ENCODE results near the gene CTXND1.

CTXND1 gene

DNA sequence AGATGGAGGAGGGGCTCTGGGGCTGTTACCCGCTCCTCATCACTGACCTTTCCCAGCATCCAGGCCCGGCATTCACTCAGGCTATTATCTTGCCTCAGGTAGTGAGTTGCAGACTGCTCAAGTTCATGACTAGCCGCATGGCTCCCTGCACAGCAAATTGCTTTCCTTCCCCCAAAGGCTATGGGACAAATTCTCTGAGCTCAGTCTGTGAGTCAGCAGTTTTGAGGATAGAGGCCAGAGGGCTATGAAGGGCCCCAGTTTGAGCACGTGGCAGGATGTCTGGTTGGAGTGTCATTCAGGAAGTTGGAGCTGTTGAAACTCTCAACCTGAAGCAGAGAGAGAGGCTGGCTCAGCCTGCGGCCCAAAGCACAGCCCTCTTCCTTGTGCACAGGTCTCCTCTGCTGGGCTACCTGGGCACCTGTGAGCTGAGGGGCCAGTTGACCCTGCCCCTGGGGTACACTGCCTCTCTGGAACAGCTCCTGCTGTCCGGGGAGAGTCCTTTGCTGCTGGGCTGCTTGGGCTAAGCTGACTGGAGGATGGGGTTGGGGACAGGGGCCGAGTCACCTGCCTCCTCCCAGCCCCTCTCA is 91.3 kb downstream of the CTXND1 start:
- H2AFZ ChIP-seq (ENCODE audit: low read depth, low read length), result no peak overlapping the region
- DNase-seq, result peak; percentile 96

DNA sequence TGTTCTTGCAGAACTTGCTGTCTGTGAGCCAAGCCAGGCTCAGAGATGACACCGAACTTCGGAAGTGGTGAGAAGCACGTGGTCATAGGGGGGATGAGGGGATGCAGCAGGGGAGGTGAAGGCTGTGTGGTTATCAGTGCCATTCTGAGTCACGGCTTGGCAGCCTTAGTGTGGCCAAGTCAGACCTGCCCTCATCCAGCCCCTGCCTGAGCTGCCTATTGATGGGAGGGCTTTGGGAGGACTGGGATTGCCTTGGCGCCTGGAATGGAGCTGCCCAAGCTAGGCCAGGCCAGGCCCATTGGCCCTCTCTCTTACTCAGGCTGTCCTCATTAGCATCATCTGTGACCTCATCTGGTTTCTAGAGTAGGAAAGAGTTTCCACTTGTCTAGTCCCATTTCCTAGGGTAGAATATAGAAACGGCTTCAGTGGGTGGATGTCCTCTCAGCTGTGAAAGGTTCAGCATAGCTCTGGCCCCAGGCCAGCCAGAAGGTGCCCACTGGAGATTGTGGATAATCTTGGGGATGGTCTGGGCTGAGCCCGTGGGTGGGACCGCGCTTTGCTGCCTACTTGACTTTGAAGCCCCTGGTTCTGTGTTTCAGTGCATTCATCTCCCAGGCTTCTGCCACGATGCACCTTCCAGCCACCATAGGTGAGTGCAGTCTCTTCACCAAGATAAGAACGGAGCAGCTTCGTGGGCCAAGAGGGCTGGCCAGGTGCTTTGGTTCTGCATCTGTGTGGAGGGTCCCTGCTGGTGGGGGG is 92.0 kb downstream of the CTXND1 start:
- peak overlapping the region; percentile 94 for H4K8ac ChIP-seq (ENCODE audit: low read length)
- H3K79me1 ChIP-seq (replicated peaks; ENCODE audit: low read length, poor library complexity, severe bottlenecking), result peaks cover 22% of the 10 kb centered on the region
- H4K91ac ChIP-seq (ENCODE audit: low read length), result peak overlapping the region; percentile 92
- H3K27ac ChIP-seq (ENCODE audit: low read length, poor library complexity, severe bottlenecking), result peak overlapping the region; percentile 73
- WGBS, result 91% methylated on average over 12 of the region's 12 CpGs
- H2AFZ ChIP-seq (ENCODE audit: low read depth, low read length), result no peak overlapping the region
- H3K4me3 ChIP-seq (ENCODE audit: insufficient read depth in 1 of 2, low read depth in 1 of 2, low read length in 2 of 2), result peak overlapping the region in 1 of 2 experiments; percentile 9
- H2BK15ac ChIP-seq (ENCODE audit: low read depth, poor library complexity, severe bottlenecking), result peak overlapping the region; percentile 90
- peak overlapping the region in 1 of 2 experiments; percentile 67 for H3K23ac ChIP-seq (ENCODE audit: low read length in 2 of 2)
- no peaks in the 10 kb centered on the region for H3K9me3 ChIP-seq (ENCODE audit: control insufficient read depth, low read length)
- peak overlapping the region in 1 of 2 experiments; percentile 93 for H3K14ac ChIP-seq (ENCODE audit: low read length in 2 of 2)
- peak overlapping the region; percentile 99 for H2BK12ac ChIP-seq (ENCODE audit: low read length in 2 of 2)
- H3K18ac ChIP-seq (ENCODE audit: low read depth in 1 of 2, low read length in 2 of 2), result peak overlapping the region; percentile 89 to 96
- peak overlapping the region; percentile 51 for H2AK5ac ChIP-seq (ENCODE audit: low read length, severe bottlenecking)
- peak overlapping the region; percentile 95 to 97 for H3K4ac ChIP-seq (ENCODE audit: low read depth in 1 of 2, low read length in 2 of 2)
- peaks cover 15% of the 10 kb centered on the region for H3K4me1 ChIP-seq (ENCODE audit: control insufficient read depth, insufficient read depth, low read depth, low read length)
- H3K4me2 ChIP-seq (ENCODE audit: low read length, poor library complexity, severe bottlenecking), result no peak overlapping the region
- H2BK5ac ChIP-seq (ENCODE audit: low read depth, low read length, poor library complexity, severe bottlenecking), result peak overlapping the region; percentile 25
- H3K36me3 ChIP-seq (ENCODE audit: control insufficient read depth in 1 of 2, insufficient read depth in 2 of 2, low read depth in 1 of 2, low read length in 2 of 2), result peaks cover 38 to 52% of the 10 kb centered on the region in 2 experiments
- DNase-seq, result peak; percentile 46
- H3K9ac ChIP-seq (ENCODE audit: low read length), result peak overlapping the region; percentile 45
- peak overlapping the region; percentile 87 for H2BK120ac ChIP-seq (ENCODE audit: low read depth, low read length)
- no peaks in the 10 kb centered on the region for H3K27me3 ChIP-seq (ENCODE audit: control insufficient read depth in 1 of 2, insufficient read depth in 1 of 2, low read length in 2 of 2)

More for the DNA sequence above, 91.3 kb downstream of the CTXND1 start:
- Histone ChIP-seq H2BK12ac (ENCODE audit: low read length in 2 of 2) (peak overlapping the region; percentile 99), H3K4ac (ENCODE audit: low read depth in 1 of 2, low read length in 2 of 2) (peak overlapping the region; percentile 95 to 97), H3K27me3 (ENCODE audit: control insufficient read depth in 1 of 2, insufficient read depth in 1 of 2, low read length in 2 of 2) (no peaks in the 10 kb centered on the region), H3K9me3 (ENCODE audit: control insufficient read depth, low read length) (no peaks in the 10 kb centered on the region), H2AK5ac (ENCODE audit: low read length, severe bottlenecking) (peak overlapping the region; percentile 71), H3K4me3 (ENCODE audit: insufficient read depth in 1 of 2, low read depth in 1 of 2, low read length in 2 of 2) (peak overlapping the region in 1 of 2 experiments; percentile 9), H3K9ac (ENCODE audit: low read length) (peak overlapping the region; percentile 45), H4K91ac (ENCODE audit: low read length) (peak overlapping the region; percentile 94), H4K8ac (ENCODE audit: low read length) (peak overlapping the region; percentile 94), H3K36me3 (ENCODE audit: control insufficient read depth in 1 of 2, insufficient read depth in 2 of 2, low read depth in 1 of 2, low read length in 2 of 2) (peaks cover 38 to 52% of the 10 kb centered on the region in 2 experiments), H3K18ac (ENCODE audit: low read depth in 1 of 2, low read length in 2 of 2) (peak overlapping the region; percentile 89 to 100), H3K14ac (ENCODE audit: low read length in 2 of 2) (peak overlapping the region in 1 of 2 experiments; percentile 93), H3K23ac (ENCODE audit: low read length in 2 of 2) (peak overlapping the region in 1 of 2 experiments; percentile 76), H3K79me1 (replicated peaks; ENCODE audit: low read length, poor library complexity, severe bottlenecking) (peaks cover 17% of the 10 kb centered on the region), H2BK5ac (ENCODE audit: low read depth, low read length, poor library complexity, severe bottlenecking) (peak overlapping the region; percentile 25), H2BK15ac (ENCODE audit: low read depth, poor library complexity, severe bottlenecking) (peak overlapping the region; percentile 90), H3K4me2 (ENCODE audit: low read length, poor library complexity, severe bottlenecking) (no peak overlapping the region), H2BK120ac (ENCODE audit: low read depth, low read length) (peak overlapping the region; percentile 87), H3K4me1 (ENCODE audit: control insufficient read depth, insufficient read depth, low read depth, low read length) (peaks cover 15% of the 10 kb centered on the region), H3K27ac (ENCODE audit: low read length, poor library complexity, severe bottlenecking) (peak overlapping the region; percentile 73)
- 31% methylated on average over 5 of the region's 7 CpGs for WGBS

DNA sequence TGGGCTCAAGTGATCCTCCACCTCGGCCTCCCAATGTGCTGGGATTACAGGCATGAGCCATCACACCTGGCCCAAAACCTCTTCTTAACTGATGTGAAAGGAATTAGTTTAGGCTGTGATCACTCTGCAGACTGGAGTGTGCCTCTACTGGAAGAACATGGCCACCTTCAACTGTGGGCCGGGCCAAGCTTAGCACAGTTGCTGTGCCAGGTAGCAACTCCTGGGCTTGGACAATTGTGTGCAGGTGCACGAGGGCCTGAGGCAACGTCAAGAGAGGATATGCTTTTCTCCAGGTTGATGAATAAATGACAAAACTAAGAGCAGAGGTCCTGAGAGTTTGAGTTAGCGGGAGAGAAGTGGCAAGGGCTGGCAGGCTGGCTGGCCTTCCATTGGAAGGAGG is 92.7 kb downstream of the CTXND1 start:
- Histone ChIP-seq H3K4me1 (ENCODE audit: control insufficient read depth, insufficient read depth, low read depth, low read length) (peaks cover 20% of the 10 kb centered on the region), H3K9me3 (ENCODE audit: control insufficient read depth, low read length) (no peaks in the 10 kb centered on the region), H3K9ac (ENCODE audit: low read length) (no peak overlapping the region), H3K27me3 (ENCODE audit: control insufficient read depth in 1 of 2, insufficient read depth in 1 of 2, low read length in 2 of 2) (no peaks in the 10 kb centered on the region), H4K91ac (ENCODE audit: low read length) (no peak overlapping the region), H3K4me2 (ENCODE audit: low read length, poor library complexity, severe bottlenecking) (no peak overlapping the region), H2AK5ac (ENCODE audit: low read length, severe bottlenecking) (no peak overlapping the region), H3K23ac (ENCODE audit: low read length in 2 of 2) (no peak overlapping the region), H3K4me3 (ENCODE audit: insufficient read depth in 1 of 2, low read depth in 1 of 2, low read length in 2 of 2) (no peak overlapping the region), H3K14ac (ENCODE audit: low read length in 2 of 2) (no peak overlapping the region), H3K27ac (ENCODE audit: low read length, poor library complexity, severe bottlenecking) (no peak overlapping the region), H2BK15ac (ENCODE audit: low read depth, poor library complexity, severe bottlenecking) (no peak overlapping the region), H3K36me3 (ENCODE audit: control insufficient read depth in 1 of 2, insufficient read depth in 2 of 2, low read depth in 1 of 2, low read length in 2 of 2) (peaks cover 41 to 47% of the 10 kb centered on the region in 2 experiments), H2AFZ (ENCODE audit: low read depth, low read length) (no peak overlapping the region), H4K8ac (ENCODE audit: low read length) (peak overlapping the region; percentile 49), H2BK5ac (ENCODE audit: low read depth, low read length, poor library complexity, severe bottlenecking) (no peak overlapping the region), H2BK12ac (ENCODE audit: low read length in 2 of 2) (peak overlapping the region; percentile 70 to 99), H3K4ac (ENCODE audit: low read depth in 1 of 2, low read length in 2 of 2) (peak overlapping the region; percentile 10 to 21), H2BK120ac (ENCODE audit: low read depth, low read length) (peak overlapping the region; percentile 87), H3K79me1 (replicated peaks; ENCODE audit: low read length, poor library complexity, severe bottlenecking) (peaks cover 29% of the 10 kb centered on the region), H3K18ac (ENCODE audit: low read depth in 1 of 2, low read length in 2 of 2) (no peak overlapping the region)
- WGBS, result 98% methylated on average over 5 of the region's 5 CpGs
- DNase-seq, result no peak

DNA sequence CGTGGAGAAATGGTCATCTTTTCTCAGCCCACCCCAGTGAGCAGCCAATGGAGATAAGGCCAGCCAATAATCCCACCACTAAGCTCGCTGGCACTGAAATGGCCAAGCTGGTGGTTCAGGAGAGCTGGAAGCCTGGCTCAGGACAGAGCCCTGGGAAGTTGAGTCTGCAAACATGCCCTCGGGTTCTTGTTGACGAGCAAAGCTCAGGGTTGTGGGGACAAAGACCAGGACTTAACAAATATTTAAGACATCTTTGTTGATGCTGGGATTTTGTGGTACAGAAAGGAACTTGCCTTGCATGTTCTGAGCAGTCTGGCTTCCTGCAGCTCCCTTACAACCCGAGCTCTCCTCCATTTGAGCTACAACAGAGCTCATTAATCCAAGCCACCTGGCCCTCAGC is 94.8 kb downstream of the CTXND1 start:
- Histone ChIP-seq H3K23ac (ENCODE audit: low read length in 2 of 2) (no peak overlapping the region), H3K4me1 (ENCODE audit: control insufficient read depth, insufficient read depth, low read depth, low read length) (peaks cover 26% of the 10 kb centered on the region), H3K4ac (ENCODE audit: low read depth in 1 of 2, low read length in 2 of 2) (peak overlapping the region in 1 of 2 experiments; percentile 61), H2AK5ac (ENCODE audit: low read length, severe bottlenecking) (no peak overlapping the region), H3K14ac (ENCODE audit: low read length in 2 of 2) (no peak overlapping the region), H2BK5ac (ENCODE audit: low read depth, low read length, poor library complexity, severe bottlenecking) (no peak overlapping the region), H3K18ac (ENCODE audit: low read depth in 1 of 2, low read length in 2 of 2) (peak overlapping the region; percentile 3 to 41), H3K36me3 (ENCODE audit: control insufficient read depth in 1 of 2, insufficient read depth in 2 of 2, low read depth in 1 of 2, low read length in 2 of 2) (peaks cover 26 to 30% of the 10 kb centered on the region in 2 experiments), H3K4me3 (ENCODE audit: insufficient read depth in 1 of 2, low read depth in 1 of 2, low read length in 2 of 2) (no peak overlapping the region), H3K27ac (ENCODE audit: low read length, poor library complexity, severe bottlenecking) (no peak overlapping the region), H3K9ac (ENCODE audit: low read length) (no peak overlapping the region), H3K9me3 (ENCODE audit: control insufficient read depth, low read length) (no peaks in the 10 kb centered on the region), H2BK120ac (ENCODE audit: low read depth, low read length) (no peak overlapping the region), H2AFZ (ENCODE audit: low read depth, low read length) (no peak overlapping the region), H4K91ac (ENCODE audit: low read length) (peak overlapping the region; percentile 71), H3K27me3 (ENCODE audit: control insufficient read depth in 1 of 2, insufficient read depth in 1 of 2, low read length in 2 of 2) (no peaks in the 10 kb centered on the region), H3K79me1 (replicated peaks; ENCODE audit: low read length, poor library complexity, severe bottlenecking) (peaks cover 35% of the 10 kb centered on the region), H3K4me2 (ENCODE audit: low read length, poor library complexity, severe bottlenecking) (no peak overlapping the region), H2BK15ac (ENCODE audit: low read depth, poor library complexity, severe bottlenecking) (peak overlapping the region; percentile 17), H4K8ac (ENCODE audit: low read length) (peak overlapping the region; percentile 70), H2BK12ac (ENCODE audit: low read length in 2 of 2) (peak overlapping the region in 1 of 2 experiments; percentile 17)
- 96% methylated on average over 5 of the region's 5 CpGs for whole genome bisulfite sequencing
- DNase-seq, result no peak

Measured in mesenchymal stem cell (in vitro differentiated cells and primary cell).